Lower leg skin (tissue), 3 donors: ENCODE data around the gene TCTN2.

Experiments used
- CTCF ChIP-seq, 3 donors: fragments of 450-650 bp; IDR thresholded peaks; one replicate each; pipeline ENCODE4 v1.5.1; 2016; ENCODE audit warnings: antibody characterized with exemption in 3 of 3, mild to moderate bottlenecking in 3 of 3, moderate library complexity in 2 of 3
- POLR2A ChIP-seq, 2 donors: fragments of 450-650 bp; IDR thresholded peaks; one replicate each; pipeline ENCODE4 v1.6.1; 2016 to 2017; ENCODE audit warnings: antibody characterized with exemption in 2 of 2, mild to moderate bottlenecking in 1 of 2, moderate library complexity in 1 of 2

- TF ChIP-seq CTCF (IDR thresholded peaks at IDR 0.05) (no peak), POLR2A (IDR thresholded peaks at IDR 0.05) (no peak)
These were observed 15.5 kb upstream of the TCTN2 start for GRCh38 chr12:123655420-123655819.
